Small intestine (tissue), 16 donors: ENCODE measurements around the gene SLC1A5. TPM values are rescaled to one million over a fixed set of nuclear protein-coding genes. Genes with fewer than 3 reads are reported as not detected.

Source experiments
- DNase-seq, 2 donors: peaks; one replicate each; pipeline versions ENCODE4 v3.0.0 to v3.0.0-alpha.2; 2013
- FAIRE-seq: peaks from 2 replicates; lab custom pipeline; 2012; peaks lifted over from hg19 to GRCh38; lab: Jason Lieb, UNC
- H3K27ac ChIP-seq, 3 donors: one replicate each; pipeline ENCODE4 v1.5.1; 2013; ENCODE audit warnings: low read length in 2 of 3, mild to moderate bottlenecking in 2 of 3, control low read depth in 1 of 3, inconsistent platforms in 1 of 3, low read depth in 1 of 3, moderate library complexity in 1 of 3
- H3K27me3 ChIP-seq, 3 donors: one replicate each; pipeline ENCODE4 v1.6.1; 2013; ENCODE audit warnings: low read length in 3 of 3, inconsistent platforms in 1 of 3; ENCODE audit not compliant: control insufficient read depth in 3 of 3, insufficient read depth in 3 of 3
- H3K36me3 ChIP-seq, 3 donors: one replicate each; pipeline ENCODE4 v1.6.1; 2013; ENCODE audit warnings: low read length in 3 of 3, inconsistent platforms in 1 of 3, low read depth in 1 of 3, mild to moderate bottlenecking in 1 of 3, moderate library complexity in 1 of 3; ENCODE audit not compliant: control insufficient read depth in 3 of 3, insufficient read depth in 2 of 3
- H3K4me1 ChIP-seq, 3 donors: one replicate each; pipeline ENCODE4 v1.6.1; 2013; ENCODE audit warnings: low read length in 2 of 3, inconsistent platforms in 1 of 3, low read depth in 1 of 3, mild to moderate bottlenecking in 1 of 3, moderate library complexity in 1 of 3; ENCODE audit not compliant: control insufficient read depth in 3 of 3, insufficient read depth in 2 of 3
- H3K4me3 ChIP-seq, 3 donors: one replicate each; pipeline ENCODE4 v1.5.1; 2013; ENCODE audit warnings: low read length in 3 of 3, control low read depth in 1 of 3, inconsistent platforms in 1 of 3, low read depth in 1 of 3, mild to moderate bottlenecking in 1 of 3, moderate library complexity in 1 of 3
- H3K9me3 ChIP-seq, 2 donors: one replicate each; pipeline ENCODE4 v1.6.1; 2013; ENCODE audit warnings: low read depth in 1 of 2, low read length in 1 of 2; ENCODE audit not compliant: control insufficient read depth in 2 of 2, insufficient read depth in 1 of 2
- WGBS, 3 donors: extraction: QIAGEN DNeasy Blood & Tissue Kit; methylation state at CpG; one replicate each; pipeline ENCODE4 v1.1.7; 2013; 5-methylcytosine and 5-hydroxymethylcytosine counted together
- long read RNA-seq, 10 donors: transcript quantifications; one replicate each; lab custom pipeline, GENCODE V29; 2026
- polyA plus RNA-seq, 4 donors: library from polyadenylated mRNA; stranded (reverse) in 3 of 4; unstranded in 1 of 4; fragments of 200-250 nt in 3 of 4; fragments of 120-200 nt in 1 of 4; gene quantifications; one replicate each; pipeline versions ENCODE4 v1.2.1 to v1.2.3, GENCODE V29; 2013
- donor health status: healthy with polysubstance abuse.
- donor health status: control.
- donor health status: control.
- donor health status: Bipolar disorder and iron deficiency.
- donor health status: healthy.

SLC1A5 gene
- 100 to 1,000 TPM in 2 of 4 donors, 1 to 10 TPM in 2; 1.6 to 159 (median 68.0) TPM for polyA plus RNA-seq
- long read RNA-seq, donor 1, transcript SLC1A5-203 (8 exons, 2,882 nt), result major isoform, 41 of 57 reads
- long read RNA-seq, donor 1, transcript SLC1A5-201 (8 exons, 1,750 nt), result minor isoform, 8 of 57 reads
- long read RNA-seq, donor 1, partial matches to known transcripts, result 7 of 57 reads
- long read RNA-seq, donor 1, other reads (novel, unspliced or antisense), result 0 of 57 reads
- long read RNA-seq, donor 2, transcript SLC1A5-203 (8 exons, 2,882 nt), result major isoform, 9 of 10 reads
- long read RNA-seq, donor 2, partial matches to known transcripts, result 0 of 10 reads
- long read RNA-seq, donor 2, other reads (novel, unspliced or antisense), result 0 of 10 reads
- long read RNA-seq, donor 3, transcript SLC1A5-203 (8 exons, 2,882 nt), result major isoform, 7 of 88 reads
- long read RNA-seq, donor 3, partial matches to known transcripts, result 81 of 88 reads
- long read RNA-seq, donor 3, other reads (novel, unspliced or antisense), result 0 of 88 reads
- long read RNA-seq, donor 4, result 0 reads
- long read RNA-seq, donor 5, partial matches to known transcripts, result 7 of 12 reads
- long read RNA-seq, donor 5, other reads (novel, unspliced or antisense), result 0 of 12 reads
- long read RNA-seq, donor 6, transcript SLC1A5-203 (8 exons, 2,882 nt), result major isoform, 15 of 75 reads
- long read RNA-seq, donor 6, partial matches to known transcripts, result 56 of 75 reads
- long read RNA-seq, donor 6, other reads (novel, unspliced or antisense), result 0 of 75 reads
- long read RNA-seq, donor 7, partial matches to known transcripts, result 0 of 2 reads
- long read RNA-seq, donor 7, other reads (novel, unspliced or antisense), result 0 of 2 reads
- long read RNA-seq, donor 8, partial matches to known transcripts, result 0 of 2 reads
- long read RNA-seq, donor 8, other reads (novel, unspliced or antisense), result 0 of 2 reads
- long read RNA-seq, donor 9, partial matches to known transcripts, result 0 of 2 reads
- long read RNA-seq, donor 9, other reads (novel, unspliced or antisense), result 0 of 2 reads
- long read RNA-seq, donor 10, transcript SLC1A5-203 (8 exons, 2,882 nt), result major isoform, 22 of 94 reads
- long read RNA-seq, donor 10, partial matches to known transcripts, result 72 of 94 reads
- long read RNA-seq, donor 10, other reads (novel, unspliced or antisense), result 0 of 94 reads

GRCh38 chr19:46788262-46788967 lies at the start of gene SLC1A5:
TSS of gene SLC1A5 (minus strand) at chr19:46788594. CDS start at chr19:46787965, 629 bp downstream.
- Histone ChIP-seq H3K27me3 (no peaks in the 10 kb centered on the region), H3K9me3 (no peaks in the 10 kb centered on the region), H3K27ac (peak within 1 kb of the TSS; percentile 27 to 85 (median 82)), H3K36me3 (peaks cover 0 to 28% (median under 1%) of the 10 kb centered on the region in 3 donors), H3K4me3 (peak within 1 kb of the TSS; percentile 56 to 95 (median 92)), H3K4me1 (peaks cover 0 to 28% (median 6%) of the 10 kb centered on the region in 3 donors)
- WGBS, 3 donors, result 1 to 2% (median 1%) methylated on average over 36 to 46 of the region's 46 CpGs
- FAIRE-seq (no peak), DNase-seq (peak; percentile 88 to 96)

GRCh38 chr19:46838160-46838559 lies 49.8 kb upstream of the SLC1A5 start:
- no peak overlapping the region for H3K4me3 ChIP-seq
- H3K27ac ChIP-seq, result no peak overlapping the region
- H3K27me3 ChIP-seq, result no peaks in the 10 kb centered on the region
- no peaks in the 10 kb centered on the region for H3K9me3 ChIP-seq
- DNase-seq (no peak), FAIRE-seq (no peak)
- H3K4me1 ChIP-seq, result peaks cover 0 to 16% (median 0%) of the 10 kb centered on the region in 3 donors
- 85 to 92% (median 91%) methylated on average over 15 to 20 of the region's 20 CpGs for WGBS, 3 donors
- H3K36me3 ChIP-seq, result peaks cover 3 to 61% (median 3%) of the 10 kb centered on the region in 3 donors

GRCh38 chr19:46834984-46835383 lies 46.6 kb upstream of the SLC1A5 start:
- WGBS, 3 donors, result 92 to 96% (median 96%) methylated on average over 6 of the region's 6 CpGs

GRCh38 chr19:46834121-46834520 lies 45.7 kb upstream of the SLC1A5 start:
- no peak overlapping the region for H3K4me3 ChIP-seq
- H3K27ac ChIP-seq, result no peak overlapping the region
- H3K4me1 ChIP-seq, result peaks cover 0 to under 1% (median 0%) of the 10 kb centered on the region in 3 donors
- 76 to 86% (median 84%) methylated on average over 5 of the region's 5 CpGs for WGBS, 3 donors
- FAIRE-seq (no peak), DNase-seq (no peak)
- peaks cover 0 to 29% (median 3%) of the 10 kb centered on the region in 3 donors for H3K36me3 ChIP-seq
- no peaks in the 10 kb centered on the region for H3K9me3 ChIP-seq
- no peaks in the 10 kb centered on the region for H3K27me3 ChIP-seq

More at GRCh38 chr19:46834984-46835383, 46.6 kb upstream of the SLC1A5 start:
- H3K36me3 ChIP-seq, result peaks cover 3 to 38% (median 3%) of the 10 kb centered on the region in 3 donors
- DNase-seq, result no peak
- peaks cover 0 to 9% (median 0%) of the 10 kb centered on the region in 3 donors for H3K4me1 ChIP-seq
- H3K9me3 ChIP-seq, result no peaks in the 10 kb centered on the region
- no peak overlapping the region for H3K27ac ChIP-seq
- FAIRE-seq, result no peak
- H3K27me3 ChIP-seq, result no peaks in the 10 kb centered on the region
- no peak overlapping the region for H3K4me3 ChIP-seq

GRCh38 chr19:46830864-46831263 lies 42.5 kb upstream of the SLC1A5 start:
- FAIRE-seq (no peak), DNase-seq (no peak)
- no peaks in the 10 kb centered on the region for H3K9me3 ChIP-seq
- no peaks in the 10 kb centered on the region for H3K36me3 ChIP-seq
- no peak overlapping the region for H3K4me3 ChIP-seq
- 81 to 91% (median 88%) methylated on average over 2 of the region's 2 CpGs for WGBS, 3 donors
- H3K27ac ChIP-seq, result no peak overlapping the region
- no peaks in the 10 kb centered on the region for H3K4me1 ChIP-seq
- H3K27me3 ChIP-seq, result no peaks in the 10 kb centered on the region

GRCh38 chr19:46828484-46828883 lies 40.1 kb upstream of the SLC1A5 start:
- FAIRE-seq (no peak), DNase-seq (no peak)
- Histone ChIP-seq H3K27ac (no peak overlapping the region), H3K4me3 (no peak overlapping the region), H3K9me3 (no peaks in the 10 kb centered on the region), H3K4me1 (no peaks in the 10 kb centered on the region), H3K36me3 (no peaks in the 10 kb centered on the region), H3K27me3 (no peaks in the 10 kb centered on the region)
- WGBS, 3 donors, result 68 to 75% (median 72%) methylated on average over 5 of the region's 5 CpGs

GRCh38 chr19:46825731-46826055 lies 37.3 kb upstream of the SLC1A5 start:
- no peak for DNase-seq
- 82 to 89% (median 87%) methylated on average over 5 of the region's 5 CpGs for WGBS, 3 donors

More at GRCh38 chr19:46825731-46826055, 37.3 kb upstream of the SLC1A5 start:
- H3K4me3 ChIP-seq, result no peak overlapping the region
- no peaks in the 10 kb centered on the region for H3K9me3 ChIP-seq
- no peaks in the 10 kb centered on the region for H3K27me3 ChIP-seq
- H3K27ac ChIP-seq, result no peak overlapping the region
- no peak for FAIRE-seq
- H3K36me3 ChIP-seq, result no peaks in the 10 kb centered on the region
- peaks cover 2 to 17% (median 9%) of the 10 kb centered on the region in 3 donors for H3K4me1 ChIP-seq
